HepG2 (cell line): Measurements from ENCODE around the gene ADSS1. TPM values are rescaled to one million over a fixed set of nuclear protein-coding genes. Genes with fewer than 3 reads are reported as not detected.

ENCODE experiments used
- ATAC-seq: fragments of 200-7000 bp; cut with Tn5 transposase; 3 replicates; pipeline ENCODE4 v1.9.1; 2020; ENCODE audit warnings: mild to moderate bottlenecking, moderate library complexity
- BruUV-seq: library from RNA; stranded (reverse); fragments of 400-500 nt; replicated peaks from 2 replicates; lab custom pipeline; 2021; lab: Mats Ljungman, UMichigan
- CTCF ChIA-PET: fragments of 300-600 bp; formaldehyde crosslinking; extraction: SDS; loops from one replicate; lab custom pipeline; 2021; ENCODE audit warnings: low total read pairs, inconsistent platforms, low intra/inter-chr PET ratio; lab: Yijun Ruan, JAX
- POLR2A ChIA-PET: fragments of 350-600 bp; sonication (Branson Sonifier 250); formaldehyde crosslinking; loops from one replicate; lab custom pipeline; 2020; ENCODE audit warnings: antibody characterized with exemption, inconsistent platforms; lab: Yijun Ruan, JAX
- DNase-seq: peaks from one replicate; pipeline ENCODE4 v3.0.0-alpha.2; 2015; ENCODE audit warnings: low spot score
- FAIRE-seq: peaks from 3 replicates; lab custom pipeline; 2011; peaks lifted over from hg19 to GRCh38; lab: Jason Lieb, UNC
- H2AFZ ChIP-seq: one replicate; pipeline ENCODE4 v1.6.1; 2011; ENCODE audit warnings: low read length, inconsistent platforms
- H3K27ac ChIP-seq: fragments of 300-600 bp; 3 replicates; pipeline ENCODE4 v1.8.0; 2011; ENCODE audit warnings: mixed run types, mild to moderate bottlenecking, mixed read lengths, low read length, inconsistent platforms; ENCODE audit not compliant: insufficient read depth; ENCODE audit errors: extremely low read length
- H3K27me3 ChIP-seq, 2 experiments: fragments of 200-600 bp in 1 of 2; 2 replicates in 1 of 2; 3 replicates in 1 of 2; pipeline versions ENCODE4 v1.6.0 to v1.8.0; 2011; ENCODE audit warnings: low read length in 2 of 2, mild to moderate bottlenecking in 2 of 2, moderate library complexity in 2 of 2, inconsistent platforms in 1 of 2; ENCODE audit not compliant: insufficient read depth in 2 of 2, control insufficient read depth in 1 of 2
- H3K36me3 ChIP-seq, 2 experiments: fragments of 200-600 bp in 1 of 2; replicated peaks in 1 of 2; 2 replicates in 1 of 2; 3 replicates in 1 of 2; pipeline versions ENCODE4 v1.5.1 to v1.8.0; 2011; ENCODE audit warnings: low read length in 2 of 2, inconsistent platforms in 1 of 2; ENCODE audit not compliant: insufficient read depth in 2 of 2, control insufficient read depth in 1 of 2
- H3K4me1 ChIP-seq: 2 replicates; pipeline ENCODE4 v1.5.1; 2012; ENCODE audit warnings: low read length, inconsistent platforms; ENCODE audit not compliant: insufficient read depth
- H3K4me2 ChIP-seq: 2 replicates; pipeline ENCODE4 v1.6.0; 2011; ENCODE audit warnings: low read depth, low read length, inconsistent platforms
- H3K4me3 ChIP-seq, 3 experiments: fragments of 200-600 bp in 1 of 3; sonication (generic), shearing (Covaris generic) in 1 of 3; replicated peaks in 1 of 3; 2 replicates each; pipeline ENCODE4 v1.5.1; 2011 to 2016; ENCODE audit warnings: low read length in 3 of 3, inconsistent platforms in 2 of 3, low read depth in 2 of 3, mild to moderate bottlenecking in 2 of 3, control low read depth in 1 of 3, mixed read lengths in 1 of 3; ENCODE audit not compliant: insufficient read depth in 1 of 3
- H3K79me2 ChIP-seq: one replicate; pipeline ENCODE4 v1.6.1; 2011; ENCODE audit warnings: low read length, inconsistent platforms; ENCODE audit not compliant: insufficient read depth
- H3K9ac ChIP-seq: 2 replicates; pipeline ENCODE4 v1.6.0; 2011; ENCODE audit warnings: mild to moderate bottlenecking, low read depth, low read length, inconsistent platforms; ENCODE audit not compliant: insufficient read depth
- H3K9me3 ChIP-seq: 2 replicates; pipeline ENCODE4 v1.5.1; 2012; ENCODE audit warnings: mild to moderate bottlenecking, low read length
- H4K20me1 ChIP-seq: 2 replicates; pipeline ENCODE4 v1.6.0; 2011; ENCODE audit warnings: inconsistent platforms, mild to moderate bottlenecking, low read length, moderate library complexity; ENCODE audit not compliant: insufficient read depth
- AGO2 ChIP-seq: fragments of 200-400 bp; formaldehyde crosslinking; optimal IDR thresholded peaks from 2 replicates; pipeline ENCODE3; 2017; ENCODE audit warnings: mild to moderate bottlenecking, low read depth, low read length, moderate library complexity
- ATF2 ChIP-seq: sonication (generic); formaldehyde crosslinking; IDR thresholded peaks from 2 replicates; pipeline ENCODE4 v1.4.0; 2020; ENCODE audit warnings: missing genetic modification reagents
- KDM2A ChIP-seq: sonication (generic); formaldehyde crosslinking; IDR thresholded peaks from 2 replicates; pipeline ENCODE4 v1.4.0; 2020; ENCODE audit warnings: low read depth, missing genetic modification reagents, borderline replicate concordance
- KDM5B ChIP-seq: sonication (generic); formaldehyde crosslinking; IDR thresholded peaks from 2 replicates; pipeline ENCODE4 v1.4.0; 2020; ENCODE audit warnings: missing genetic modification reagents, mild to moderate bottlenecking, borderline replicate concordance
- MXD1 ChIP-seq: sonication (generic); formaldehyde crosslinking; IDR thresholded peaks from 2 replicates; pipeline ENCODE4 v1.4.0; 2020; ENCODE audit warnings: mild to moderate bottlenecking, missing genetic modification reagents
- RBM22 ChIP-seq: fragments of 200-400 bp; formaldehyde crosslinking; optimal IDR thresholded peaks from 2 replicates; pipeline ENCODE3; 2017; ENCODE audit warnings: mild to moderate bottlenecking, low read length, moderate library complexity
- SKIL ChIP-seq: sonication (generic); formaldehyde crosslinking; IDR thresholded peaks from 2 replicates; pipeline ENCODE4 v1.8.0; 2022; ENCODE audit warnings: missing genetic modification reagents, mild to moderate bottlenecking, moderate library complexity, borderline replicate concordance
- TARDBP ChIP-seq: sonication (generic); formaldehyde crosslinking; IDR thresholded peaks from 2 replicates; pipeline ENCODE4 v1.8.0; 2022; ENCODE audit warnings: mild to moderate bottlenecking, missing genetic modification reagents
- TIGD3 ChIP-seq: sonication (generic); formaldehyde crosslinking; IDR thresholded peaks from 2 replicates; pipeline ENCODE4 v1.5.1; 2020; ENCODE audit warnings: mild to moderate bottlenecking, missing genetic modification reagents, borderline replicate concordance
- ZC3H13 ChIP-seq: sonication (generic); formaldehyde crosslinking; IDR thresholded peaks from 2 replicates; pipeline ENCODE4 v1.8.1; 2023; ENCODE audit warnings: mild to moderate bottlenecking, missing genetic modification reagents, moderate library complexity
- ZNF276 ChIP-seq: sonication (generic); formaldehyde crosslinking; IDR thresholded peaks from 2 replicates; pipeline ENCODE4 v1.4.0; 2020; ENCODE audit warnings: mild to moderate bottlenecking, low read depth, missing genetic modification reagents
- ZNF337 ChIP-seq: sonication (generic); formaldehyde crosslinking; IDR thresholded peaks from 2 replicates; pipeline ENCODE4 v1.5.1; 2020; ENCODE audit warnings: missing genetic modification reagents, low read depth, mild to moderate bottlenecking, borderline replicate concordance
- ZNF451 ChIP-seq: sonication (generic); formaldehyde crosslinking; IDR thresholded peaks from 2 replicates; pipeline ENCODE4 v1.5.0; 2020; ENCODE audit warnings: mild to moderate bottlenecking, missing genetic modification reagents
- WGBS: methylation state at CpG from one replicate; pipeline ENCODE4 v1.1.6; 2017; ENCODE audit warnings: low lambda C conversion rate; 5-methylcytosine and 5-hydroxymethylcytosine counted together
- in situ Hi-C: cut with HindIII; loops from 2 replicates; pipeline ENCODE4 v1.10.0; 2017; ENCODE audit warnings: low pct_unique_long_range_greater_than_20kb; ENCODE audit not compliant: extremely low pct_ligation_motif_present
- intact Hi-C: fragments of 100-400 bp; cut with micrococcal nuclease; formaldehyde crosslinking; loops from one replicate; pipeline ENCODE4 v1.10.0; 2022; ENCODE audit not compliant: unreplicated experiment
- polyA plus RNA-seq, 8 experiments: library from polyadenylated mRNA; depleted of rRNA in 3 of 8; stranded (reverse) in 7 of 8; unstranded in 1 of 8; fragments of >200 nt; fragmentation: Illumina TruSeq in 4 of 8; extraction: Trizol in 4 of 8; gene quantifications; 2 replicates each; pipeline versions ENCODE4 v1.2.1 to v1.2.3, GENCODE V29; 2011 to 2016; ENCODE audit warnings: low read depth in 4 of 8, missing spikeins in 1 of 8, mixed read lengths in 1 of 8; ENCODE audit not compliant: insufficient read depth in 1 of 8
- total RNA-seq, 5 experiments: library from RNA; depleted of rRNA; stranded (reverse); fragments of >200 nt; fragmentation: Illumina TruSeq; extraction: Trizol; gene quantifications; 2 replicates each; pipeline ENCODE4 v1.2.3, GENCODE V29; 2016; ENCODE audit warnings: low read depth in 1 of 5

ADSS1 gene
- total and polyA plus RNA-seq, 2 of the 13 experiments (the other 11 are each of a cell fraction or from before 2014, with no cell fraction given) = 1.0 to 36.7 TPM

- Histone ChIP-seq H3K36me3 (peaks cover 0 to 1% of the 10 kb centered on the region in 2 experiments; a peak in 1 of 5 replicates), H3K9ac (no peak overlapping the region), H3K4me3 (no peak overlapping the region), H2AFZ (no peak overlapping the region), H3K27ac (no peak overlapping the region), H3K4me1 (peaks cover 48% of the 10 kb centered on the region), H3K9me3 (no peaks in the 10 kb centered on the region), H3K27me3 (peaks cover 0 to 3% of the 10 kb centered on the region in 2 experiments; a peak in 1 of 5 replicates), H3K4me2 (no peak overlapping the region), H3K79me2 (no peaks in the 10 kb centered on the region)
- DNase-seq (no peak), ATAC-seq (no peak), FAIRE-seq (no peak)
- POLR2A ChIA-PET = interaction anchor here (0.8 to 1.3 kb wide), 2 partner anchors 45 to 56 kb away, joined by 3 read pairs; no protein-coding TSS in a partner anchor
- WGBS = 86% methylated on average over 13 of the region's 18 CpGs
- no TSS peak for BruUV-seq
- in situ Hi-C loops = no loop called here
- CTCF ChIA-PET = no interaction called here
- TF ChIP-seq ZC3H13 (peak; percentile 69), MXD1 (CRISPR knock-in tag) (0 out of 2 replicates have a peak, but pooled peaks have one; percentile 29), AGO2 (peak; percentile 40), KDM5B (CRISPR knock-in tag) (no peak), ZNF451 (CRISPR knock-in tag) (no peak), ATF2 (no peak), ZNF337 (CRISPR knock-in tag) (no peak), RBM22 (no peak), ZNF276 (no peak), TIGD3 (CRISPR knock-in tag) (no peak), KDM2A (CRISPR knock-in tag) (0 out of 2 replicates have a peak, but pooled peaks have one; percentile 19), TARDBP (CRISPR knock-in tag) (peak; percentile 58; the same call in 1 of the 2 replicates), SKIL (CRISPR knock-in tag) (no peak)
- TF ChIP-seq, all 625 proteins: peak for 5
- H4K20me1 ChIP-seq = no peaks in the 10 kb centered on the region
- intact Hi-C loops = no loop called here
Observed at GRCh38 chr14:104721505-104722431, 2.3 kb upstream of the ADSS1 start.
